A673 (cell line): Measurements from ENCODE around the gene SCRN2. TPM values are rescaled to one million over a fixed set of nuclear protein-coding genes. Genes with fewer than 3 reads are reported as not detected.

Experiments
- BruUV-seq: library from RNA; stranded (reverse); fragments of 400-500 nt; replicated peaks from 2 replicates; lab custom pipeline; 2021; lab: Mats Ljungman, UMichigan
- CTCF ChIA-PET: fragments of 300-600 bp; sonication (Branson Sonifier 250); formaldehyde crosslinking; loops from one replicate; lab custom pipeline; 2022; ENCODE audit warnings: antibody characterized with exemption; lab: Charles Lee
- POLR2A ChIA-PET: fragments of 300-600 bp; sonication (Branson Sonifier 250); formaldehyde crosslinking; loops from one replicate; lab custom pipeline; 2022; ENCODE audit warnings: antibody characterized with exemption; ENCODE audit not compliant: low non-redundant PET; lab: Charles Lee
- DNase-seq: peaks from one replicate; pipeline ENCODE4 v3.0.0-alpha.2; 2015; ENCODE audit warnings: low spot score
- H3K27ac ChIP-seq: fragments of 200-600 bp; sonication (generic); 2 replicates; pipeline ENCODE4 v1.5.1; 2016; ENCODE audit warnings: mixed run types, low read depth, mild to moderate bottlenecking, mixed read lengths, antibody characterized with exemption, low read length; ENCODE audit not compliant: poor library complexity, severe bottlenecking
- H3K27me3 ChIP-seq: fragments of 200-600 bp; sonication (generic); replicated peaks from 2 replicates; pipeline ENCODE4 v1.6.1; 2017; ENCODE audit warnings: mixed run types, low read depth, mild to moderate bottlenecking, mixed read lengths, antibody characterized with exemption, low read length; ENCODE audit not compliant: insufficient read depth, poor library complexity
- H3K36me3 ChIP-seq: fragments of 200-600 bp; sonication (generic); 2 replicates; pipeline ENCODE4 v1.6.1; 2016; ENCODE audit warnings: mixed run types, mild to moderate bottlenecking, mixed read lengths, antibody characterized with exemption, low read length; ENCODE audit not compliant: insufficient read depth, poor library complexity, severe bottlenecking
- H3K4me1 ChIP-seq: fragments of 200-600 bp; sonication (generic); 2 replicates; pipeline ENCODE4 v1.6.1; 2017; ENCODE audit warnings: mixed run types, mild to moderate bottlenecking, mixed read lengths, antibody characterized with exemption, low read length; ENCODE audit not compliant: insufficient read depth, poor library complexity, severe bottlenecking
- H3K4me3 ChIP-seq: fragments of 200-600 bp; sonication (generic); 2 replicates; pipeline ENCODE4 v1.5.1; 2016; ENCODE audit warnings: low read depth, mixed run types, mild to moderate bottlenecking, mixed read lengths, low read length; ENCODE audit not compliant: poor library complexity, severe bottlenecking
- H3K9me3 ChIP-seq: fragments of 200-600 bp; sonication (generic); 2 replicates; pipeline ENCODE4 v1.6.1; 2016; ENCODE audit warnings: mixed run types, low read depth, mild to moderate bottlenecking, mixed read lengths, antibody characterized with exemption, low read length; ENCODE audit not compliant: poor library complexity, severe bottlenecking
- EZH2 ChIP-seq: fragments of 200-600 bp; sonication (generic); IDR thresholded peaks from 2 replicates; pipeline ENCODE4 v1.6.1; 2017; ENCODE audit warnings: borderline replicate concordance, low read depth, mild to moderate bottlenecking, mixed read lengths, antibody characterized with exemption, low read length; ENCODE audit not compliant: poor library complexity, severe bottlenecking
- intact Hi-C: fragments of 100-400 bp; cut with micrococcal nuclease; formaldehyde crosslinking; loops from one replicate; pipeline ENCODE4 v1.10.0; 2022; ENCODE audit not compliant: unreplicated experiment
- total RNA-seq: library from RNA; stranded (reverse); gene quantifications from 2 replicates; pipeline ENCODE4 v1.2.3, GENCODE V29; 2021
- TF ChIP-seq, protein P1 (sequence below): fragments of 300-800, 200-600 bp; sonication (generic); conservative IDR thresholded peaks from 2 replicates; pipeline ENCODE4 v1.5.1; 2017; ENCODE audit warnings: low read depth, mild to moderate bottlenecking, antibody characterized with exemption, low read length, moderate library complexity, mixed read lengths

SCRN2 gene
- total RNA-seq, 1 experiment from 2014 or later = 6.2 TPM

DNA sequence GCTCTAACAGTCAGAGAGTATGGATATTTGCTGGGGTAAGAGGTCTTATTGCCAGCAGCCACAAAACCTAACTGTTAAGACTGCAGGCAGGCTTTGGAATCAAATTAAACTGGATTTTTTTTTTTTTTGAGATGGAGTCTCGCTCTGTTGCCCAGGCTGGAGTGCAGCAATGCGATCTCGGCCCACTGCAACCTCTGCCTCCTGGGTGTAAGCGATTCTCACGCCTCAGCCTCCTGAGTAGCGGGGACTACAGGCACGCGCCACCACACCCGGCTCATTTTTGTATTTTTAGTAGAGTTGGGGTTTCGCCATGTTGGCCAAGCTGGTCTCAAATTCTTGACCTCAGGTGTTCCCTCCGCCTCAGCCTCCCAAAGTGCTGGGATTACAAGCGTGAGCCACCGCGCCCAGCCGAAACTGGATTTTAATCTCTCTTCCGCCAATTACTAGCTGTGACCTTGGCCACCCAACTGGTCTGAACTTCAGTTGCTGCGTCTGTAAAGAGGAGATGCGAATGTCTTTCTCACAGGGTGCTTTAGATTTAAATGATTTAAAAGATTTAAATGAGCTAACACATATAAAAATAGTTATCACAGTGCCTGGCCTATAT lies 10.6 kb downstream of the SCRN2 start:
- H3K27ac ChIP-seq = peak overlapping the region; percentile 68

DNA sequence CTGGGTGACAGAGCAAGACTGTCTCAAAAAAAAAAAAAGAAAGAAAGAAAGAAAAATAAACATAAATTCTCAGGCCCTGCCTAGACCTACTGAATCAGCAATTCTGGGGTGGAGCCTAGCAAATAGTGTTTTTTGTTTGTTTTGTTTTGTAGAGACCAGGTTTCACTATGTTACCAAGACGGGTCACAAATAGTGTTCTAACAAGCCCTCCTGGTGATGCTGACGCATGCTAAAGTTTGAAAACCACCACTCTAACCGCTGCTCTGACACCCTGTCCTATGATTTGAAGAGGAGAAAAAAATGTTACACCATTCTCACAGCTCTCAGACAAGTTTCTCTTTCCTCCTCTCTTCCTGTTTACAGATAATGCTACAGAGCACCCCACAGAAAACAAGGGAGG lies 11.2 kb downstream of the SCRN2 start:
- no peaks in the 10 kb centered on the region for H3K27me3 ChIP-seq
- CTCF ChIA-PET = no interaction called here
- POLR2A ChIA-PET = no interaction called here
- no peak overlapping the region for H3K4me3 ChIP-seq
- intact Hi-C loops = no loop called here
- H3K36me3 ChIP-seq = peaks cover 8% of the 10 kb centered on the region
- no peak overlapping the region for H3K27ac ChIP-seq
- DNase-seq = no peak
- BruUV-seq = no TSS peak
- TF ChIP-seq EZH2 = no peak
- TF ChIP-seq, protein P1, sequence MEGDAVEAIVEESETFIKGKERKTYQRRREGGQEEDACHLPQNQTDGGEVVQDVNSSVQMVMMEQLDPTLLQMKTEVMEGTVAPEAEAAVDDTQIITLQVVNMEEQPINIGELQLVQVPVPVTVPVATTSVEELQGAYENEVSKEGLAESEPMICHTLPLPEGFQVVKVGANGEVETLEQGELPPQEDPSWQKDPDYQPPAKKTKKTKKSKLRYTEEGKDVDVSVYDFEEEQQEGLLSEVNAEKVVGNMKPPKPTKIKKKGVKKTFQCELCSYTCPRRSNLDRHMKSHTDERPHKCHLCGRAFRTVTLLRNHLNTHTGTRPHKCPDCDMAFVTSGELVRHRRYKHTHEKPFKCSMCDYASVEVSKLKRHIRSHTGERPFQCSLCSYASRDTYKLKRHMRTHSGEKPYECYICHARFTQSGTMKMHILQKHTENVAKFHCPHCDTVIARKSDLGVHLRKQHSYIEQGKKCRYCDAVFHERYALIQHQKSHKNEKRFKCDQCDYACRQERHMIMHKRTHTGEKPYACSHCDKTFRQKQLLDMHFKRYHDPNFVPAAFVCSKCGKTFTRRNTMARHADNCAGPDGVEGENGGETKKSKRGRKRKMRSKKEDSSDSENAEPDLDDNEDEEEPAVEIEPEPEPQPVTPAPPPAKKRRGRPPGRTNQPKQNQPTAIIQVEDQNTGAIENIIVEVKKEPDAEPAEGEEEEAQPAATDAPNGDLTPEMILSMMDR = no peak
- peaks cover 7% of the 10 kb centered on the region for H3K4me1 ChIP-seq
- H3K9me3 ChIP-seq = no peaks in the 10 kb centered on the region

More for the DNA sequence above, 10.6 kb downstream of the SCRN2 start:
- H3K36me3 ChIP-seq = peaks cover 8% of the 10 kb centered on the region
- no peaks in the 10 kb centered on the region for H3K9me3 ChIP-seq
- no peak for TF ChIP-seq EZH2
- TF ChIP-seq, protein P1 = no peak
- intact Hi-C loops = no loop called here
- ChIA-PET POLR2A (no interaction called here), CTCF (interaction anchor here (0.7 kb wide), 1 partner anchor 99 kb away, joined by 3 read pairs; no protein-coding TSS in a partner anchor)
- peak overlapping the region; percentile 72 for H3K4me3 ChIP-seq
- DNase-seq = no peak
- H3K27me3 ChIP-seq = no peaks in the 10 kb centered on the region
- H3K4me1 ChIP-seq = peaks cover 7% of the 10 kb centered on the region
- no TSS peak for BruUV-seq

DNA sequence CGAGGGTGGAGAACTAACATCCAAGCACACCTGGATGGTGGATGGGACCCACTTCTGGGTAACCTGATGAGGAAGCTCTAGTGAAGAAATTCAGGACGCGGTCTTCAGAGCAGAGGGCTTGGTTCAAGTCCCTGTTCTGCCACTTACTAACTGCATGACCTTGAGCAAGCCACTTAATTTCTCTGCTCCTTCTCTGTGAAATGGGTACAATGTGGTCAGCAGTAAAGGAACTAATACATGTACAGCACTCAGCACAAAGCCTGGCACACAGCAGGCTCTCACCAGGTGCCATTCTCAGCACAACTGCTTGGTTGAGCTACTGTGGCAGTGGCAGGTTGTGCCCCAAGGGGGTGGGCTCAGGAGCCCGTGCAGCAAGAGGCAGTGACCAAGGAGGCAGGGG lies 17.6 kb downstream of the SCRN2 start:
- Histone ChIP-seq H3K36me3 (peaks cover 8% of the 10 kb centered on the region), H3K4me3 (no peak overlapping the region), H3K27ac (no peak overlapping the region), H3K4me1 (peaks cover 7% of the 10 kb centered on the region), H3K27me3 (no peaks in the 10 kb centered on the region), H3K9me3 (no peaks in the 10 kb centered on the region)
- intact Hi-C loops = no loop called here
- TSS peak; percentile 29 for BruUV-seq
- no peak for TF ChIP-seq EZH2
- TF ChIP-seq, protein P1 = no peak
- DNase-seq = no peak
- POLR2A ChIA-PET = interaction anchor here (0.7 kb wide), 1 partner anchor 117 kb away, joined by 3 read pairs; no protein-coding TSS in a partner anchor
- CTCF ChIA-PET = no interaction called here
